K562 (cell line): ENCODE measurements around the gene MAPK13. TPM values are rescaled to one million over a fixed set of nuclear protein-coding genes. Genes with fewer than 3 reads are reported as not detected.
A peak's percentile ranks its signal among the peaks of the same experiment; 100 is the strongest.

Experiments used
- ATF3 ChIP-seq, 2 experiments: fragments of 450-650 bp in 1 of 2; sonication (generic) in 1 of 2; formaldehyde crosslinking in 1 of 2; IDR thresholded peaks in 1 of 2; conservative IDR thresholded peaks in 1 of 2; 2 replicates each; pipeline versions ENCODE4 v1.6.1 to v1.8.1; 2016 to 2023; ENCODE audit warnings: mild to moderate bottlenecking in 2 of 2, moderate library complexity in 2 of 2, inconsistent platforms in 1 of 2, missing genetic modification reagents in 1 of 2
- GABPB1 ChIP-seq: sonication (generic); formaldehyde crosslinking; IDR thresholded peaks from 2 replicates; pipeline ENCODE4 v1.8.0; 2022; ENCODE audit warnings: mild to moderate bottlenecking, missing genetic modification reagents
- GTF2B ChIP-seq: IDR thresholded peaks from 2 replicates; pipeline ENCODE4 v1.6.1; 2011; ENCODE audit not compliant: insufficient read length; ENCODE audit errors: extremely low read depth
- ILK ChIP-seq: fragments of 450-650 bp; IDR thresholded peaks from 2 replicates; pipeline ENCODE4 v1.6.1; 2016; ENCODE audit warnings: missing genetic modification characterization, low read depth, mild to moderate bottlenecking, missing compliant biosample characterization, moderate library complexity, borderline replicate concordance
- MAFK ChIP-seq: IDR thresholded peaks from 2 replicates; pipeline ENCODE4 v1.6.1; 2011; ENCODE audit warnings: low read length, improper control_type of control experiment
- TFE3 ChIP-seq: fragments of 450-650 bp; formaldehyde crosslinking; IDR thresholded peaks from 2 replicates; pipeline ENCODE4 v1.4.0; 2020; ENCODE audit warnings: mild to moderate bottlenecking, mixed read lengths
- ZNF764 ChIP-seq: fragments of 250-450 bp; sonication (Bioruptor Pico); IDR thresholded peaks from 2 replicates; pipeline ENCODE4 v1.4.0; 2020; ENCODE audit warnings: low read depth, mild to moderate bottlenecking, moderate library complexity
- polyA plus RNA-seq, 8 experiments: library from polyadenylated mRNA; depleted of rRNA in 4 of 8; stranded (reverse) in 5 of 8; unstranded in 3 of 8; fragments of >200 nt; fragmentation: Nextera tagmentation in 2 of 8; fragmentation: Illumina TruSeq in 1 of 8; extraction: Ambion mirVana in 2 of 8; extraction: Trizol in 1 of 8; gene quantifications; 2 replicates each; pipeline versions ENCODE4 v1.2.1 to v1.2.3, GENCODE V29; 2011 to 2014; ENCODE audit warnings: inconsistent platforms in 1 of 8, missing spikeins in 1 of 8
- total RNA-seq, 7 experiments: library from RNA; depleted of rRNA in 6 of 7; stranded (reverse); fragments of >200 nt in 6 of 7; fragmentation: Illumina TruSeq in 2 of 7; extraction: Trizol in 2 of 7; gene quantifications; 2 replicates each; pipeline versions ENCODE4 v1.2.1 to v1.2.3, GENCODE V29; 2011 to 2021; ENCODE audit warnings: low replicate concordance in 1 of 7
- TF ChIP-seq, protein P1 (sequence below): fragments of 450-650 bp; IDR thresholded peaks from 2 replicates; pipeline ENCODE4 v1.6.1; 2016; ENCODE audit warnings: mild to moderate bottlenecking, moderate library complexity

Gene MAPK13
- total and polyA plus RNA-seq, 9 of the 15 experiments (the other 6 are each of a cell fraction or from before 2014, with no cell fraction given) = 0.03 to 2.3 (median 0.48) TPM; not detected in 1

GRCh38 chr6:36123270-36124139, 6.8 kb upstream of the MAPK13 start (continued):
- TF ChIP-seq TFE3 (CRISPR knock-in tag) (no peak), GABPB1 (CRISPR knock-in tag) (no peak), MAFK (no peak), ATF3 (IDR thresholded peaks at IDR 0.05) (no peak), ATF3 (CRISPR knock-in tag; conservative IDR thresholded peaks at IDR 0.05) (no peak), ILK (tag) (no peak), ZNF764 (CRISPR knock-in tag) (peak; percentile 72; the same call in 1 of the 2 replicates), GTF2B (no peak)
- TF ChIP-seq, protein P1, sequence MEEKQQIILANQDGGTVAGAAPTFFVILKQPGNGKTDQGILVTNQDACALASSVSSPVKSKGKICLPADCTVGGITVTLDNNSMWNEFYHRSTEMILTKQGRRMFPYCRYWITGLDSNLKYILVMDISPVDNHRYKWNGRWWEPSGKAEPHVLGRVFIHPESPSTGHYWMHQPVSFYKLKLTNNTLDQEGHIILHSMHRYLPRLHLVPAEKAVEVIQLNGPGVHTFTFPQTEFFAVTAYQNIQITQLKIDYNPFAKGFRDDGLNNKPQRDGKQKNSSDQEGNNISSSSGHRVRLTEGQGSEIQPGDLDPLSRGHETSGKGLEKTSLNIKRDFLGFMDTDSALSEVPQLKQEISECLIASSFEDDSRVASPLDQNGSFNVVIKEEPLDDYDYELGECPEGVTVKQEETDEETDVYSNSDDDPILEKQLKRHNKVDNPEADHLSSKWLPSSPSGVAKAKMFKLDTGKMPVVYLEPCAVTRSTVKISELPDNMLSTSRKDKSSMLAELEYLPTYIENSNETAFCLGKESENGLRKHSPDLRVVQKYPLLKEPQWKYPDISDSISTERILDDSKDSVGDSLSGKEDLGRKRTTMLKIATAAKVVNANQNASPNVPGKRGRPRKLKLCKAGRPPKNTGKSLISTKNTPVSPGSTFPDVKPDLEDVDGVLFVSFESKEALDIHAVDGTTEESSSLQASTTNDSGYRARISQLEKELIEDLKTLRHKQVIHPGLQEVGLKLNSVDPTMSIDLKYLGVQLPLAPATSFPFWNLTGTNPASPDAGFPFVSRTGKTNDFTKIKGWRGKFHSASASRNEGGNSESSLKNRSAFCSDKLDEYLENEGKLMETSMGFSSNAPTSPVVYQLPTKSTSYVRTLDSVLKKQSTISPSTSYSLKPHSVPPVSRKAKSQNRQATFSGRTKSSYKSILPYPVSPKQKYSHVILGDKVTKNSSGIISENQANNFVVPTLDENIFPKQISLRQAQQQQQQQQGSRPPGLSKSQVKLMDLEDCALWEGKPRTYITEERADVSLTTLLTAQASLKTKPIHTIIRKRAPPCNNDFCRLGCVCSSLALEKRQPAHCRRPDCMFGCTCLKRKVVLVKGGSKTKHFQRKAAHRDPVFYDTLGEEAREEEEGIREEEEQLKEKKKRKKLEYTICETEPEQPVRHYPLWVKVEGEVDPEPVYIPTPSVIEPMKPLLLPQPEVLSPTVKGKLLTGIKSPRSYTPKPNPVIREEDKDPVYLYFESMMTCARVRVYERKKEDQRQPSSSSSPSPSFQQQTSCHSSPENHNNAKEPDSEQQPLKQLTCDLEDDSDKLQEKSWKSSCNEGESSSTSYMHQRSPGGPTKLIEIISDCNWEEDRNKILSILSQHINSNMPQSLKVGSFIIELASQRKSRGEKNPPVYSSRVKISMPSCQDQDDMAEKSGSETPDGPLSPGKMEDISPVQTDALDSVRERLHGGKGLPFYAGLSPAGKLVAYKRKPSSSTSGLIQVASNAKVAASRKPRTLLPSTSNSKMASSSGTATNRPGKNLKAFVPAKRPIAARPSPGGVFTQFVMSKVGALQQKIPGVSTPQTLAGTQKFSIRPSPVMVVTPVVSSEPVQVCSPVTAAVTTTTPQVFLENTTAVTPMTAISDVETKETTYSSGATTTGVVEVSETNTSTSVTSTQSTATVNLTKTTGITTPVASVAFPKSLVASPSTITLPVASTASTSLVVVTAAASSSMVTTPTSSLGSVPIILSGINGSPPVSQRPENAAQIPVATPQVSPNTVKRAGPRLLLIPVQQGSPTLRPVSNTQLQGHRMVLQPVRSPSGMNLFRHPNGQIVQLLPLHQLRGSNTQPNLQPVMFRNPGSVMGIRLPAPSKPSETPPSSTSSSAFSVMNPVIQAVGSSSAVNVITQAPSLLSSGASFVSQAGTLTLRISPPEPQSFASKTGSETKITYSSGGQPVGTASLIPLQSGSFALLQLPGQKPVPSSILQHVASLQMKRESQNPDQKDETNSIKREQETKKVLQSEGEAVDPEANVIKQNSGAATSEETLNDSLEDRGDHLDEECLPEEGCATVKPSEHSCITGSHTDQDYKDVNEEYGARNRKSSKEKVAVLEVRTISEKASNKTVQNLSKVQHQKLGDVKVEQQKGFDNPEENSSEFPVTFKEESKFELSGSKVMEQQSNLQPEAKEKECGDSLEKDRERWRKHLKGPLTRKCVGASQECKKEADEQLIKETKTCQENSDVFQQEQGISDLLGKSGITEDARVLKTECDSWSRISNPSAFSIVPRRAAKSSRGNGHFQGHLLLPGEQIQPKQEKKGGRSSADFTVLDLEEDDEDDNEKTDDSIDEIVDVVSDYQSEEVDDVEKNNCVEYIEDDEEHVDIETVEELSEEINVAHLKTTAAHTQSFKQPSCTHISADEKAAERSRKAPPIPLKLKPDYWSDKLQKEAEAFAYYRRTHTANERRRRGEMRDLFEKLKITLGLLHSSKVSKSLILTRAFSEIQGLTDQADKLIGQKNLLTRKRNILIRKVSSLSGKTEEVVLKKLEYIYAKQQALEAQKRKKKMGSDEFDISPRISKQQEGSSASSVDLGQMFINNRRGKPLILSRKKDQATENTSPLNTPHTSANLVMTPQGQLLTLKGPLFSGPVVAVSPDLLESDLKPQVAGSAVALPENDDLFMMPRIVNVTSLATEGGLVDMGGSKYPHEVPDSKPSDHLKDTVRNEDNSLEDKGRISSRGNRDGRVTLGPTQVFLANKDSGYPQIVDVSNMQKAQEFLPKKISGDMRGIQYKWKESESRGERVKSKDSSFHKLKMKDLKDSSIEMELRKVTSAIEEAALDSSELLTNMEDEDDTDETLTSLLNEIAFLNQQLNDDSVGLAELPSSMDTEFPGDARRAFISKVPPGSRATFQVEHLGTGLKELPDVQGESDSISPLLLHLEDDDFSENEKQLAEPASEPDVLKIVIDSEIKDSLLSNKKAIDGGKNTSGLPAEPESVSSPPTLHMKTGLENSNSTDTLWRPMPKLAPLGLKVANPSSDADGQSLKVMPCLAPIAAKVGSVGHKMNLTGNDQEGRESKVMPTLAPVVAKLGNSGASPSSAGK = no peak
